GM12874 (cell line): ENCODE results near the gene RNF7.

Experiments used
- TF ChIP-seq, protein P1 (sequence below): IDR thresholded peaks from 2 replicates; pipeline ENCODE4 v1.5.1; 2011; ENCODE audit warnings: low read depth, mild to moderate bottlenecking, control low read depth, low read length, moderate library complexity; ENCODE audit not compliant: insufficient read depth

RNF7 gene

DNA sequence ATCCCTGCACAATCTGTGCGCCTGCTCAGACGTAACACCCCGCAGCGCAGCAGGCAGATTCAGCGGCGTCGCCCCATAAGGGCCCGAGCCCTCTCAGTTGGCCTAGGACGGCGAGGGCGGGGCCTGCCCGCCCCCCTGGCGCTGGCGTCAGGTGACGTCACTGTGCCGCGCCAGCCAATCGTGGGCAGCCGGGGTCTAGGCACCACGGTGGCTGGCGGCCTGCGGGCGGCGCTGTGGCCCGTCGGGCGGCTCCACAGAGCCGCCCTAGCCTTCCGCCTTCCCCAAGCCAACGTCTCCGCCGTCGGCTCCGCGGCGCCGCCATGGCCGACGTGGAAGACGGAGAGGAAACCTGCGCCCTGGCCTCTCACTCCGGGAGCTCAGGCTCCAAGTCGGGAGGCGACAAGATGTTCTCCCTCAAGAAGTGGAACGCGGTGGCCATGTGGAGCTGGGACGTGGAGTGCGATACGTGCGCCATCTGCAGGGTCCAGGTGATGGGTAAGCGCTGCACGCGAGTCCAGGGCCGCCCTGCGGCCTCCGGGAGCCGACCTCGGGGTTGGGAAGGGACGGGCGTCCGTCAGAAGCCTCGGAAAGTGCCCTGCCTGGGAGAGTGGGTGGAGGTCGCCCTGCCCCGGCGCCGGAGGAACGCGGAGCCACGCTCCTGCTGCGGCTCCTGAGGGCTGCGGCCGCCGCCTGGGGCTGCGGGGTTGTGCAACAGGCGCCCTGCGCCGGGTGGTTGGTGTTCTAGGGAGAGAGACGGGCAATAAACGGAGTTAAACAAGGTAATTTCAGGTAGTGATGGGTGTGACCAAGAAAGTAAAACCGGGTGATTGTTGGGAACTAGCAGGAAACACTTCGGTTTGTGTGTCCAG is at the start of gene RNF7:
RNF7 (plus strand) TSS at position 277 of the 869 bp plus-strand sequence; CDS start at position 321, 44 bp downstream.
- TF ChIP-seq, protein P1, sequence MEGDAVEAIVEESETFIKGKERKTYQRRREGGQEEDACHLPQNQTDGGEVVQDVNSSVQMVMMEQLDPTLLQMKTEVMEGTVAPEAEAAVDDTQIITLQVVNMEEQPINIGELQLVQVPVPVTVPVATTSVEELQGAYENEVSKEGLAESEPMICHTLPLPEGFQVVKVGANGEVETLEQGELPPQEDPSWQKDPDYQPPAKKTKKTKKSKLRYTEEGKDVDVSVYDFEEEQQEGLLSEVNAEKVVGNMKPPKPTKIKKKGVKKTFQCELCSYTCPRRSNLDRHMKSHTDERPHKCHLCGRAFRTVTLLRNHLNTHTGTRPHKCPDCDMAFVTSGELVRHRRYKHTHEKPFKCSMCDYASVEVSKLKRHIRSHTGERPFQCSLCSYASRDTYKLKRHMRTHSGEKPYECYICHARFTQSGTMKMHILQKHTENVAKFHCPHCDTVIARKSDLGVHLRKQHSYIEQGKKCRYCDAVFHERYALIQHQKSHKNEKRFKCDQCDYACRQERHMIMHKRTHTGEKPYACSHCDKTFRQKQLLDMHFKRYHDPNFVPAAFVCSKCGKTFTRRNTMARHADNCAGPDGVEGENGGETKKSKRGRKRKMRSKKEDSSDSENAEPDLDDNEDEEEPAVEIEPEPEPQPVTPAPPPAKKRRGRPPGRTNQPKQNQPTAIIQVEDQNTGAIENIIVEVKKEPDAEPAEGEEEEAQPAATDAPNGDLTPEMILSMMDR = peak; percentile 96

DNA sequence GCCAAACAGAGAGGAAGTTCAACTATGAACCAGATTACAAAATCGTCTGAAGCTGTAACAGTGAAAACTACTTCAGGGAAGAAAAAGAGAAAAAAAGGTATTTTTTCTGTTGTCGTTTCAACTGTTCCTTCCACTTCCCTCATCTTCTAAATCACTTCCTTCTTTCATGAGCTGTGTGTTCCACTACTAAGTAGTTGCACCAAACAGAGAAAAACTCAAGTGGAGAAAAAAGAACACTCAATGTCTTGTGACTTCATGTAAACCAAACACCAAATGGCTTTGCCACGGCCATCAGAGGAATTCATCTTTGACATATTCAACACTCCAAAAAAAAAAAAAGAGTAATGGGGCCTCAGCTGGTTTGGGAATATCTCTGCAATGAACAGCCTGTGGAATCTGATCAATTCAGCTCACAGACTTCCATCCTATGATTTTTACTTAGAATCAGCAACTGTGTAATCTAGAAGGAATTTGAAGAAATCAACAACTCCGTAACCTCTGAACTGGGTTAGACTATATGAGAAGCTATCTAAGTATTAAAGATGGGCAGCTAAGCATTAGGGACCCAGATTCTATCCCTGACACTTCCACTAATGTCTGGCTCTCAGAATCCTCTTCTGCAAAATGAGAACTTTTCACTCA is 47.5 kb upstream of the RNF7 start:
- TF ChIP-seq, protein P1 = no peak

DNA sequence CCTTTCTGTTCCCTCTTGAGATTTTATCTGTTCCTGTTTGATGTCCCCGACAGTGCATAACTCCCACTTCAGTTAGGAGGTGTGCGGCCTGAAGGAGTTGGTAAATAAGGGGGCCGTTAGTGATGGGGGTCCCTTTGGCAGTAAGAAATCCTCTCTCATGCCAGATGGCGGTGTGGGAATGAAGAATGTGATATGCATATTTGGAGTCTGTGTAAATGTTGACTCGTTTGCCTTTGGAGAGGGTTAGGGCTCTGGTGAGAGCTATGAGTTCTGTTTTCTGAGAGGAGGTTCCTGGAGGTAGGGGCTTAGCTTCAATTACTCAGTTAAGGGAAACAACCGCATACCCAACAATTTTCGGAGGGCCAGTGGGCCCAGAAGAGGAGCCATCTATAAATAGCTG is 38.8 kb upstream of the RNF7 start:
- TF ChIP-seq, protein P1 = no peak

DNA sequence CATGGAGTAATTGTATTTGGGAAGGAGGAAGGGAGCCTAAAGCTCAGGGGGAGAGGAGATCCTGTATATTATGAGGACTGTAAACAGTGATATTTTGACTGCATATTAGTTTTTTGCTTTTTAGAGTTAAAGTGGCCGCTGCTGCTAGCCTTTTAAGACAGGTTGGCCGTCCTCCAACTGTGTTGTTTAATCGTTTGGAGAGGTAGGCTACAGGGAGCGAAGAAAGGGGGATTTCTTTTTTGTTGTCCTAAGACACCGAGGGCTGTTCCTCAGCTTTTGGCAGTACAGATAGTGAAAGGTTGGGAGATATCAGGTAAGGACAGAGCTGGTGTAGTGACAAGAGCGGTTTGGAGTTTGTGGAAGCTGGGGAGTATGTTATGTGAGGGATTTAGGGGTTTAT is 38.2 kb upstream of the RNF7 start:
- TF ChIP-seq, protein P1 = no peak

DNA sequence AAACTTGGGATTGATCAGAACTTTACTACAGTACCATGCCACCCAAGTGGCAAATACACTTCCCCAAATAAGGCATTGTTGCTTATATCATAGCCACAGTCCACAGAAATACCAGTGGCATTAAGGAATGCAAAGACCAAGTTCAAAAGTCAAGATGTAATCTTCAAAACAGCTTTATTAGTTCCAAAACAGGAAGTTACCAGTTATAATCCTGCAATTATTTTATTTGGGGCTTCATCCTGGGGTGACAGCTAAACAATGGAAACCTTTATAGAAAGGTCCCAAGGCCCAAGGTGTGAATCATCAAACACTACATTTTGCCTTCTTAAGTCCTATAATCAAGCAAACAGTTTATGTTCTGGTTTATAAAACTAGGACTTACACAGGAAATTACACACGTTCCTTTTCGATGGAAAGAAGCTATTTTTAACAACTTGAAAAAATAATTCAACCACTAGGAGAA is 30.3 kb upstream of the RNF7 start:
- TF ChIP-seq, protein P1 = no peak

DNA sequence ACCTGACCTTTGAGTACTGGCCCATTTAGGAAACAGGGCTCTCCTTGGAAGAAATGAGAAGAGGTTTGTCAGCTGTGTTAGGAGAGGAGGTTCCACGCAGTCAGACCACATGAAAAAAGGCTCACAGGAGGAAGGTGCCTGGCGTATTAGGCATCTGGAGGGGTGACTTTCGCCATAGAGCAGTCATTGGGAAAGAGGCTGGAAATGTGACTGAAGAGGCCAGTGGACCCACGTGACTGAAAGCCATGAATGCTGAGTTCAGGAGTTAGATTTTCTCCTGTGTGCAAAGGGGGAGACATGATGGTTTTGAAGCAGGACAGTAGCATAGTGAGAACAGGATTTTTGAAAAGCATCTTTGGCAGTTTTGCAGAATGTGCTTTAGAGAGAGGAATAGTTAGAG is 29.7 kb upstream of the RNF7 start:
- TF ChIP-seq, protein P1 = no peak

DNA sequence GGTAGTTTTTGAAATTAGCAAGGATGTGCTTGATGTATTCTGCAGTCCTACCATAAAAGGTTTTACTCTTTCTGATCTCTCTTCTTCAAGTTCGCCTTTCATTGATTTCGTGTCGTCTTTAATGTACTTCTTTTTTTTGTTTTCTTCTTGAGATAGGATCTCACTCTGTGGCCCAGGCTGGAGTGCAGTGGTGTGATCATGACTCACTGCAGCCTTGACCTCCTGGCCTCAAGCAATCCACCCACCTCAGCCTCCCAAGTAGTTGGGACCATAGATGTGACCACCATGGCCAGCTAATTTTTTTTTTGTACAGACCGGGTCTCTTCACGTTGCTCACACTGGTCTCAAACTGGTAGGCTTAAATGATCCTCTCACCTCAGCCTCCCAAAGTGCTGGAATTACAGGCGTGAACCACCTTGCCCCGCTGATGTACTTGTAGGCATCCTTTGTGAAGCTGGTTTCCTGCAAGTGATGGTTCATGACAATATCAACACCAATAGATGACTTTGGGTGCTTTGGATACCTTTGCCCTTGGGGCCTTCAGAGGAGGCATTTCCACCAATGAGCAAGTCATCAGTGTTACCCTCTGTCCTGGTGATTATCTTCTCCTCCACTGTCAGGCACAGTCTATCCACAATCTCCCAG is 28.9 kb upstream of the RNF7 start:
- TF ChIP-seq, protein P1 = no peak
